K562 (cell line): ENCODE results near the gene LDB1. TPM values are rescaled to one million over a fixed set of nuclear protein-coding genes. Genes with fewer than 3 reads are reported as not detected.
A peak's percentile ranks its signal among the peaks of the same experiment; 100 is the strongest.

Experiments
- BHLHE40 ChIP-seq: IDR thresholded peaks from 2 replicates; pipeline ENCODE4 v1.6.1; 2011; ENCODE audit warnings: low read length, improper control_type of control experiment
- CTBP1 ChIP-seq: fragments of 450-650 bp; IDR thresholded peaks from 2 replicates; pipeline ENCODE4 v1.6.1; 2016; ENCODE audit warnings: borderline replicate concordance
- EGR1 ChIP-seq: fragments of 450-650 bp; conservative IDR thresholded peaks from 2 replicates; pipeline ENCODE4 v1.6.1; 2017; ENCODE audit warnings: mild to moderate bottlenecking
- ELF1 ChIP-seq: fragments of 200-800 bp; sonication (Bioruptor generic); IDR thresholded peaks from 2 replicates; pipeline ENCODE4 v1.6.1; 2016; ENCODE audit warnings: missing genetic modification characterization, missing compliant biosample characterization
- FOXK1 ChIP-seq: sonication (generic); formaldehyde crosslinking; IDR thresholded peaks from 2 replicates; pipeline ENCODE4 v1.8.0; 2022; ENCODE audit warnings: missing genetic modification reagents, mild to moderate bottlenecking, borderline replicate concordance
- GABPB1 ChIP-seq: sonication (generic); formaldehyde crosslinking; IDR thresholded peaks from 2 replicates; pipeline ENCODE4 v1.8.0; 2022; ENCODE audit warnings: mild to moderate bottlenecking, missing genetic modification reagents
- LCOR ChIP-seq: sonication (generic); formaldehyde crosslinking; IDR thresholded peaks from 2 replicates; pipeline ENCODE4 v1.8.0; 2022; ENCODE audit warnings: mild to moderate bottlenecking, missing genetic modification reagents
- NR2C1 ChIP-seq, 2 experiments: fragments of 450-650 bp; IDR thresholded peaks; 2 replicates each; pipeline ENCODE4 v1.6.1; 2017; ENCODE audit warnings: mild to moderate bottlenecking in 2 of 2, antibody characterized with exemption in 1 of 2, inconsistent platforms in 1 of 2, missing compliant biosample characterization in 1 of 2, missing genetic modification characterization in 1 of 2
- PHB2 ChIP-seq: fragments of 450-650 bp; IDR thresholded peaks from 2 replicates; pipeline ENCODE4 v1.6.1; 2017; ENCODE audit warnings: low read depth
- SP1 ChIP-seq: sonication (generic); formaldehyde crosslinking; IDR thresholded peaks from 2 replicates; pipeline ENCODE4 v1.8.1; 2022; ENCODE audit warnings: mild to moderate bottlenecking, missing genetic modification reagents
- SUPT5H ChIP-seq: fragments of 450-650 bp; IDR thresholded peaks from 2 replicates; pipeline ENCODE4 v1.6.1; 2016
- polyA plus RNA-seq, 8 experiments: library from polyadenylated mRNA; depleted of rRNA in 4 of 8; stranded (reverse) in 5 of 8; unstranded in 3 of 8; fragments of >200 nt; fragmentation: Nextera tagmentation in 2 of 8; fragmentation: Illumina TruSeq in 1 of 8; extraction: Ambion mirVana in 2 of 8; extraction: Trizol in 1 of 8; gene quantifications; 2 replicates each; pipeline versions ENCODE4 v1.2.1 to v1.2.3, GENCODE V29; 2011 to 2014; ENCODE audit warnings: inconsistent platforms in 1 of 8, missing spikeins in 1 of 8
- total RNA-seq, 7 experiments: library from RNA; depleted of rRNA in 6 of 7; stranded (reverse); fragments of >200 nt in 6 of 7; fragmentation: Illumina TruSeq in 2 of 7; extraction: Trizol in 2 of 7; gene quantifications; 2 replicates each; pipeline versions ENCODE4 v1.2.1 to v1.2.3, GENCODE V29; 2011 to 2021; ENCODE audit warnings: low replicate concordance in 1 of 7
- TF ChIP-seq, protein P1 (sequence below): fragments of 250-450 bp; sonication (Bioruptor Pico); IDR thresholded peaks from 2 replicates; pipeline ENCODE4 v1.5.0; 2020; ENCODE audit warnings: mild to moderate bottlenecking, borderline replicate concordance
- TF ChIP-seq, protein P2 (sequence below): conservative IDR thresholded peaks from 2 replicates; pipeline ENCODE4 v1.6.1; 2011; ENCODE audit warnings: low read depth, mild to moderate bottlenecking, low read length; ENCODE audit not compliant: control insufficient read depth
- TF ChIP-seq, protein P3 (sequence below), 2 experiments: fragments of 450-650 bp; formaldehyde crosslinking in 1 of 2; IDR thresholded peaks; 2 replicates each; pipeline versions ENCODE4 v1.4.0 to v1.6.1; 2014 to 2020; ENCODE audit warnings: mild to moderate bottlenecking in 2 of 2, borderline replicate concordance in 1 of 2, low read depth in 1 of 2

LDB1 gene
- total and polyA plus RNA-seq, 9 of the 15 experiments (the other 6 are each of a cell fraction or from before 2014, with no cell fraction given) = 1.9 to 137 (median 105) TPM

DNA sequence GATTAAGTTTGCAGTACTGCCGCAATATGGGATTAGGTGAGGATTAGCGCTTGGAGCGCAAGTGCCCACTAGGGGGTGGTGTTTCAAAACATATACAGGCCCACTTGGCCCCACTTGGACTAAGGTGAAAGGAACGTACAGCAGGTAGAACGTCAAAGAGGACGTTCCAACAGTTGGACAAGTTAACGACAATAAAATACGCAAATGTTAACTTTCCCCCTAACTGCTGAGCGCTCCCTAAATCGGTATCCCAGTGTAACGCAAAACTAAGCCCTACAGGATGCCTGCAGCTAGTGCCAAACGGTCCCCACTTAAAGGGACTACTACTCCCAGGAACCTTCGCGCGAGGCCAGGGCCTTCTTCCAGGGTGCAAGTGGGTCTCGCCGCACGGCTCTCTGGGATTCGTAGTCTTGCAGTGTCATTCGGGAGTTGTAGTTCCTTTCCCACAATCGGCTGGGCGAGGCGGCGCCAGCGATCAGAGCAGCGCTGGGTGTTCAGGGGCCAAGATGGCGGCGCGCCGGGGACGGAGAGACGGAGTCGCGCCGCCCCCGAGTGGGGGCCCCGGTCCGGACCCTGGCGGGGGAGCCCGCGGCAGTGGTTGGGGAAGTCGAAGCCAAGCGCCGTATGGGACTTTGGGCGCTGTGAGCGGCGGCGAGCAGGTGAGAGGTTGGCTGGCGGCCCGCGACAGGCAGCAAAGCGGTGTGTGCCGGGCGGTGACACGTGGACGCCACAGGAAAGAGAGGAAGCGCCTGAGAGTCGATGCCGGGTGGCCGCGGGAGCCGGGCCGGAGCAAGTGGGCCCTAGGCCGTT, 12.6 kb upstream of the LDB1 start, which contains the start of gene PPRC1 (continued):
- TF ChIP-seq, protein P1, sequence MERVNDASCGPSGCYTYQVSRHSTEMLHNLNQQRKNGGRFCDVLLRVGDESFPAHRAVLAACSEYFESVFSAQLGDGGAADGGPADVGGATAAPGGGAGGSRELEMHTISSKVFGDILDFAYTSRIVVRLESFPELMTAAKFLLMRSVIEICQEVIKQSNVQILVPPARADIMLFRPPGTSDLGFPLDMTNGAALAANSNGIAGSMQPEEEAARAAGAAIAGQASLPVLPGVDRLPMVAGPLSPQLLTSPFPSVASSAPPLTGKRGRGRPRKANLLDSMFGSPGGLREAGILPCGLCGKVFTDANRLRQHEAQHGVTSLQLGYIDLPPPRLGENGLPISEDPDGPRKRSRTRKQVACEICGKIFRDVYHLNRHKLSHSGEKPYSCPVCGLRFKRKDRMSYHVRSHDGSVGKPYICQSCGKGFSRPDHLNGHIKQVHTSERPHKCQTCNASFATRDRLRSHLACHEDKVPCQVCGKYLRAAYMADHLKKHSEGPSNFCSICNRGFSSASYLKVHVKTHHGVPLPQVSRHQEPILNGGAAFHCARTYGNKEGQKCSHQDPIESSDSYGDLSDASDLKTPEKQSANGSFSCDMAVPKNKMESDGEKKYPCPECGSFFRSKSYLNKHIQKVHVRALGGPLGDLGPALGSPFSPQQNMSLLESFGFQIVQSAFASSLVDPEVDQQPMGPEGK = no peak
- peak; percentile 46; the same call in 1 of the 2 replicates for TF ChIP-seq ELF1
- peak; percentile 56; the same call in 1 of the 2 replicates for TF ChIP-seq CTBP1
- peak; percentile 93 for TF ChIP-seq NR2C1 (IDR thresholded peaks at IDR 0.05)
- peak; percentile 98 for TF ChIP-seq NR2C1 (tag; IDR thresholded peaks at IDR 0.05)
- 0 out of 2 replicates have a peak, but pooled peaks have one; percentile 27 for TF ChIP-seq EGR1
- TF ChIP-seq PHB2 = peak; percentile 75
- TF ChIP-seq, protein P2, sequence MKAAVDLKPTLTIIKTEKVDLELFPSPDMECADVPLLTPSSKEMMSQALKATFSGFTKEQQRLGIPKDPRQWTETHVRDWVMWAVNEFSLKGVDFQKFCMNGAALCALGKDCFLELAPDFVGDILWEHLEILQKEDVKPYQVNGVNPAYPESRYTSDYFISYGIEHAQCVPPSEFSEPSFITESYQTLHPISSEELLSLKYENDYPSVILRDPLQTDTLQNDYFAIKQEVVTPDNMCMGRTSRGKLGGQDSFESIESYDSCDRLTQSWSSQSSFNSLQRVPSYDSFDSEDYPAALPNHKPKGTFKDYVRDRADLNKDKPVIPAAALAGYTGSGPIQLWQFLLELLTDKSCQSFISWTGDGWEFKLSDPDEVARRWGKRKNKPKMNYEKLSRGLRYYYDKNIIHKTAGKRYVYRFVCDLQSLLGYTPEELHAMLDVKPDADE = peak; percentile 98
- 0 out of 2 replicates have a peak, but pooled peaks have one; percentile 8 for TF ChIP-seq BHLHE40
- TF ChIP-seq LCOR (CRISPR knock-in tag) = peak; percentile 76
- TF ChIP-seq, protein P3, sequence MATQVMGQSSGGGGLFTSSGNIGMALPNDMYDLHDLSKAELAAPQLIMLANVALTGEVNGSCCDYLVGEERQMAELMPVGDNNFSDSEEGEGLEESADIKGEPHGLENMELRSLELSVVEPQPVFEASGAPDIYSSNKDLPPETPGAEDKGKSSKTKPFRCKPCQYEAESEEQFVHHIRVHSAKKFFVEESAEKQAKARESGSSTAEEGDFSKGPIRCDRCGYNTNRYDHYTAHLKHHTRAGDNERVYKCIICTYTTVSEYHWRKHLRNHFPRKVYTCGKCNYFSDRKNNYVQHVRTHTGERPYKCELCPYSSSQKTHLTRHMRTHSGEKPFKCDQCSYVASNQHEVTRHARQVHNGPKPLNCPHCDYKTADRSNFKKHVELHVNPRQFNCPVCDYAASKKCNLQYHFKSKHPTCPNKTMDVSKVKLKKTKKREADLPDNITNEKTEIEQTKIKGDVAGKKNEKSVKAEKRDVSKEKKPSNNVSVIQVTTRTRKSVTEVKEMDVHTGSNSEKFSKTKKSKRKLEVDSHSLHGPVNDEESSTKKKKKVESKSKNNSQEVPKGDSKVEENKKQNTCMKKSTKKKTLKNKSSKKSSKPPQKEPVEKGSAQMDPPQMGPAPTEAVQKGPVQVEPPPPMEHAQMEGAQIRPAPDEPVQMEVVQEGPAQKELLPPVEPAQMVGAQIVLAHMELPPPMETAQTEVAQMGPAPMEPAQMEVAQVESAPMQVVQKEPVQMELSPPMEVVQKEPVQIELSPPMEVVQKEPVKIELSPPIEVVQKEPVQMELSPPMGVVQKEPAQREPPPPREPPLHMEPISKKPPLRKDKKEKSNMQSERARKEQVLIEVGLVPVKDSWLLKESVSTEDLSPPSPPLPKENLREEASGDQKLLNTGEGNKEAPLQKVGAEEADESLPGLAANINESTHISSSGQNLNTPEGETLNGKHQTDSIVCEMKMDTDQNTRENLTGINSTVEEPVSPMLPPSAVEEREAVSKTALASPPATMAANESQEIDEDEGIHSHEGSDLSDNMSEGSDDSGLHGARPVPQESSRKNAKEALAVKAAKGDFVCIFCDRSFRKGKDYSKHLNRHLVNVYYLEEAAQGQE (IDR thresholded peaks at IDR 0.05; ENCODE audit: borderline replicate concordance) = peak; percentile 47; the same call in 1 of the 2 replicates
- TF ChIP-seq, protein P3 (CRISPR knock-in tag; IDR thresholded peaks at IDR 0.05; ENCODE audit: low read depth) = peak; percentile 30; the same call in 1 of the 2 replicates
- TF ChIP-seq GABPB1 = peak; percentile 77
- peak; percentile 84 for TF ChIP-seq SUPT5H
- TF ChIP-seq FOXK1 (CRISPR knock-in tag) = peak; percentile 15; the same call in 1 of the 2 replicates
- TF ChIP-seq SP1 (CRISPR knock-in tag) = peak; percentile 71; the same call in 1 of the 2 replicates
